GM08714 (cell line): Measurements from ENCODE around the gene RFX2.

ENCODE experiments used
- H3K4me3 ChIP-seq: fragments of 200-500 bp; sonication (Bioruptor generic); 2 replicates; pipeline ENCODE4 v1.5.1; 2014; ENCODE audit warnings: mild to moderate bottlenecking, low read length, inconsistent platforms
- ZNF274 ChIP-seq: IDR thresholded peaks from 2 replicates; pipeline ENCODE4 v1.6.1; 2012; ENCODE audit warnings: mild to moderate bottlenecking, low read depth, low read length

The RFX2 gene

GRCh38 chr19:5960005-5961001 lies 150.0 kb downstream of the RFX2 start:
- TF ChIP-seq ZNF274: no peak
- H3K4me3 ChIP-seq: no peak overlapping the region

GRCh38 chr19:5959260-5960004 lies 150.9 kb downstream of the RFX2 start:
- no peak overlapping the region for H3K4me3 ChIP-seq
- no peak for TF ChIP-seq ZNF274

- no peak overlapping the region for H3K4me3 ChIP-seq
- no peak for TF ChIP-seq ZNF274
These were observed 151.5 kb downstream of the RFX2 start for GRCh38 chr19:5958851-5959122.

GRCh38 chr19:5958074-5958850 lies 152.0 kb downstream of the RFX2 start:
- no peak overlapping the region for H3K4me3 ChIP-seq
- no peak for TF ChIP-seq ZNF274

- no peak overlapping the region for H3K4me3 ChIP-seq
- TF ChIP-seq ZNF274: no peak
These were observed 153.1 kb downstream of the RFX2 start for GRCh38 chr19:5957170-5957569.

GRCh38 chr19:5956728-5957127 lies 153.6 kb downstream of the RFX2 start:
- no peak overlapping the region for H3K4me3 ChIP-seq
- TF ChIP-seq ZNF274: no peak

GRCh38 chr19:5956323-5956722 lies 154.0 kb downstream of the RFX2 start:
- no peak overlapping the region for H3K4me3 ChIP-seq
- TF ChIP-seq ZNF274: no peak

- TF ChIP-seq ZNF274: no peak
- H3K4me3 ChIP-seq: no peak overlapping the region
These were observed 154.7 kb downstream of the RFX2 start for GRCh38 chr19:5955636-5955935.

GRCh38 chr19:5954293-5954692 lies 156.0 kb downstream of the RFX2 start:
- no peak for TF ChIP-seq ZNF274

GRCh38 chr19:5953680-5954213 lies 156.6 kb downstream of the RFX2 start:
- no peak overlapping the region for H3K4me3 ChIP-seq
- TF ChIP-seq ZNF274: no peak

More at GRCh38 chr19:5954293-5954692, 156.0 kb downstream of the RFX2 start:
- no peak overlapping the region for H3K4me3 ChIP-seq

- no peak overlapping the region for H3K4me3 ChIP-seq
- no peak for TF ChIP-seq ZNF274
These were observed 157.2 kb downstream of the RFX2 start for GRCh38 chr19:5953030-5953589.

GRCh38 chr19:5952193-5953029 lies 157.9 kb downstream of the RFX2 start:
- TF ChIP-seq ZNF274: no peak
- H3K4me3 ChIP-seq: no peak overlapping the region

- TF ChIP-seq ZNF274: no peak
- H3K4me3 ChIP-seq: no peak overlapping the region
These were observed 158.9 kb downstream of the RFX2 start for GRCh38 chr19:5951338-5951861.

GRCh38 chr19:5950741-5951140 lies 159.6 kb downstream of the RFX2 start:
- no peak for TF ChIP-seq ZNF274
- no peak overlapping the region for H3K4me3 ChIP-seq
